Measurements from ENCODE around the gene QSOX1.

Gene QSOX1

DNA sequence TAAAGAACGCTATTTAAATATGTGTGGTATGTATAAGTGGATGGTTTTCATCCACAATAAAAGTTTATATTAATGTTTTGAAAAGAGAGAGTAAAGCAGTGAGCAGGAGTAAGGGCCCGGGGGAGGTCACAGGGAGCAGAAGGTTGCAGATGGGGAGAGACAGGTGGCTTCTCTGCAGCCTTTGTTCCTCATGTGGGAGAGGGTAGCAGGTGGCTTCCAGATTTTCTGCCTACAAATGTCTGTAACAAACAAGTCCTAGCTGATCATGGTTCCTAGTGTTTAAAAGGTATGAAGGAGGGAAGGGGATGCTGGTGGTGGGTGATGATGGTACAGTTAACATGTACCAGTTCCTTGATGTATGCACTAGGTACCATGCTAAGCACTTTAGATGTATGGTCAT, 18.8 kb downstream of the QSOX1 start:
- H3K27ac ChIP-seq (ENCODE audit: low read length), result no peak overlapping the region

DNA sequence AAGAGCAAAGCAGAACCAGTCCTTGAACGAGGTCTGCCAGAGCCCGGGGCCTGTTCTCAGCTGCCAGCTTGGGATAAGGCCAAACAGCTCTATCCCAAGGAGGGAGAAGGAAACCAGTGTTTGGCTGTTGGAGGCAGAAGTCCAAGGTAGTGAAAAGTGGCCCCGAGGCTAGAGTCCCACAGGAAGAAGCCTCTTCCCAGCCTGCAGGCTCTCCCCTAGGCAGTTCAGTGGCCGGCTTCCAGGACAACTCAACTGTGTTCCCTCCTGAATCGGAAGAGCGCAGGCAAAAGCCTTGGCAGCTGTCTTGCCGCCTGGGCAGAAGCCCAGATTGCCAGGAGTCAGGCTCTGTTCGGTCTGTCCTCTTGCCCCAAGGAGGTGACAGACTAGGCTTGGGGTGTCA, 19.3 kb downstream of the QSOX1 start:
- H3K27ac ChIP-seq (ENCODE audit: low read length), result no peak overlapping the region
- peaks cover 0 to 5% of the 10 kb centered on the region in 2 donors for H3K36me3 ChIP-seq (ENCODE audit: control insufficient read depth in 1 of 2, insufficient read depth in 2 of 2, low read length in 2 of 2)

More for the DNA sequence above, 18.8 kb downstream of the QSOX1 start:
- Histone ChIP-seq H3K4me1 (ENCODE audit: control insufficient read depth in 1 of 2, insufficient read depth in 2 of 2, low read length in 2 of 2) (peaks cover 0 to 12% of the 10 kb centered on the region in 2 donors), H3K36me3 (ENCODE audit: control insufficient read depth in 1 of 2, insufficient read depth in 2 of 2, low read length in 2 of 2) (peaks cover 0 to 5% of the 10 kb centered on the region in 2 donors), H3K9me3 (ENCODE audit: control insufficient read depth in 1 of 2, low read length in 2 of 2) (no peaks in the 10 kb centered on the region), H3K4me3 (ENCODE audit: low read depth in 1 of 2, low read length in 2 of 2) (no peak overlapping the region), H3K27me3 (ENCODE audit: low read depth, low read length) (no peaks in the 10 kb centered on the region)

DNA sequence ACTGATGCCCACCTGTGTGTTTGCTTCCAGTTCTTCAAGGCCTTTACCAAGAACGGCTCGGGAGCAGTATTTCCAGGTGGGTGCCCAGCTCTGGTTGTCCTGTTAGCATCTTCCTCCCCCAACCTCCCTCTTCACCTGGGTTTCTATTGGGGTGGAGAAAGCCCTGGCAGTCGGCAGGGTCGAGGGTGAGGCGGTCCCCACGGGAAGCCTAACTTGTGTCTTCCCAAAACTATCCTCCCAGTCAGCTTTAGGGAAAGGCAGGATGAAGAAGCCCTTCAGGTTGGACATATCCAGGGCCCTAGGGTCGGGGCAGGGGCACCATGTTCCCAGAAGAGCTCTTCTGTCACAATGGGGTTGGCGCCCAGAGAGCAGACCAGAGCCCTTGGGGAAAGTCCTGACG, 20.6 kb downstream of the QSOX1 start:
- Histone ChIP-seq H3K27me3 (ENCODE audit: low read depth, low read length) (no peaks in the 10 kb centered on the region), H3K4me3 (ENCODE audit: low read depth in 1 of 2, low read length in 2 of 2) (no peak overlapping the region), H3K36me3 (ENCODE audit: control insufficient read depth in 1 of 2, insufficient read depth in 2 of 2, low read length in 2 of 2) (peaks cover 9 to 13% of the 10 kb centered on the region in 2 donors), H3K9me3 (ENCODE audit: control insufficient read depth in 1 of 2, low read length in 2 of 2) (no peaks in the 10 kb centered on the region), H3K27ac (ENCODE audit: low read length) (no peak overlapping the region), H3K4me1 (ENCODE audit: control insufficient read depth in 1 of 2, insufficient read depth in 2 of 2, low read length in 2 of 2) (peaks cover 0 to 16% of the 10 kb centered on the region in 2 donors)

More for the DNA sequence above, 19.3 kb downstream of the QSOX1 start:
- H3K4me3 ChIP-seq (ENCODE audit: low read depth in 1 of 2, low read length in 2 of 2), result no peak overlapping the region
- no peaks in the 10 kb centered on the region for H3K27me3 ChIP-seq (ENCODE audit: low read depth, low read length)
- H3K4me1 ChIP-seq (ENCODE audit: control insufficient read depth in 1 of 2, insufficient read depth in 2 of 2, low read length in 2 of 2), result peaks cover 0 to 16% of the 10 kb centered on the region in 2 donors
- no peaks in the 10 kb centered on the region for H3K9me3 ChIP-seq (ENCODE audit: control insufficient read depth in 1 of 2, low read length in 2 of 2)

DNA sequence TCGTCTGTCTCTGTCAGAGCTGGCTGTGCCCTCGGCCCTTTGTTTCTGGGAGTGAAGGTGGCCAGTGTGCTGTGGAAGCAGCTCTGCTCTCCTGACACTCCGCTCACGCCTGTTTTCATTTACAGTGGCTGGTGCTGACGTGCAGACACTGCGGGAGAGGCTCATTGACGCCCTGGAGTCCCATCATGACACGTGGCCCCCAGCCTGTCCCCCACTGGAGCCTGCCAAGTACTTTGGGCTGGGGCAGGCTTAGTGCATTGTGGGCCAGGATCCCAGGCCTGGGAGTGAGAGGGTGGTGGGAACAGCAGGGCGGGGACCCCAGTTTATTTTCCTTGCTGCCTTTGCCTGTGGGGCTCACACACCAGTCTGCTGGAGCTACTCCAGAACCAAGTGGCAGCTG, 21.1 kb downstream of the QSOX1 start:
- Histone ChIP-seq H3K36me3 (ENCODE audit: control insufficient read depth in 1 of 2, insufficient read depth in 2 of 2, low read length in 2 of 2) (peaks cover 9 to 13% of the 10 kb centered on the region in 2 donors), H3K27me3 (ENCODE audit: low read depth, low read length) (no peaks in the 10 kb centered on the region), H3K4me1 (ENCODE audit: control insufficient read depth in 1 of 2, insufficient read depth in 2 of 2, low read length in 2 of 2) (peaks cover 0 to 16% of the 10 kb centered on the region in 2 donors), H3K4me3 (ENCODE audit: low read depth in 1 of 2, low read length in 2 of 2) (no peak overlapping the region), H3K9me3 (ENCODE audit: control insufficient read depth in 1 of 2, low read length in 2 of 2) (no peaks in the 10 kb centered on the region), H3K27ac (ENCODE audit: low read length) (no peak overlapping the region)

DNA sequence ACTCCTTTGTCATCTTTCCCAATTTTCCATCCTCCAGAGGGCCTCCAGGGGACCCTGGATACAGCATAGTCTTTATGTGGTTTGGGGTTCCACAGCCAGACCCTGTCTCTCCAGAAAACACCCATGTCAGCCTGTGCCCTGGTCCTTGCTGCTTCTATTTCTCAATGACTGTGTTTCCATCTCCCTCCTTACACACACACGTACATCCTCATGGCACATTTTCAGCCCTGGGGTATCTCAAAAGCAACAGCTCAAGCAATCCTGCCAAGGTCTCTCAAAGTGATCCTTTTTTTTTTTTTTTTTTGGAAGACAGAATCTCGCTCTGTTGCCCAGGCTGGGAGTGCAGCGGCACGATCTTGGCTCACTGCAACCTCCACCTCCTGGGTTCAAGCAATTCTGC, 22.3 kb downstream of the QSOX1 start:
- peaks cover 12 to 17% of the 10 kb centered on the region in 2 donors for H3K36me3 ChIP-seq (ENCODE audit: control insufficient read depth in 1 of 2, insufficient read depth in 2 of 2, low read length in 2 of 2)
- H3K4me3 ChIP-seq (ENCODE audit: low read depth in 1 of 2, low read length in 2 of 2), result no peak overlapping the region
- H3K9me3 ChIP-seq (ENCODE audit: control insufficient read depth in 1 of 2, low read length in 2 of 2), result no peaks in the 10 kb centered on the region
- H3K27me3 ChIP-seq (ENCODE audit: low read depth, low read length), result no peaks in the 10 kb centered on the region
- H3K4me1 ChIP-seq (ENCODE audit: control insufficient read depth in 1 of 2, insufficient read depth in 2 of 2, low read length in 2 of 2), result peaks cover 0 to 16% of the 10 kb centered on the region in 2 donors
- H3K27ac ChIP-seq (ENCODE audit: low read length), result no peak overlapping the region

DNA sequence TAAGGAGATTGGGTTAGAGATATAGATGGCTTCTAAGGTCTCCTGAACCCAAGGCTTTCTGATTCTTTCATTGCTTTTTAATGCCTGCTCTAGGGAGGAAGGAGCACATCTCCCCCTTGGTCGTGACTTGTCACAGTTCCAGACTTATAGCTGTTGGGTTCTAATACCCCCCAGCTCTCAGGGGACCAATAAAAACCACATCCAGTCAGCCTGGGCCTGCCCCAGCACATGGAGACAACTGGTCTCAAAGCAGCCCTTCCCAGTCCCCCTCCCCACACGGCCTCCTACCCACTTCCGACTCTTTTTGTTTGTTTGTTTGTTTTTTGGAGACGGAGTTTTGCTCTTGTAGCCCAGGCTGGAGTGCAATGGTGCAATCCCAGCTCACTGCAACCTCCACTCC, 23.3 kb downstream of the QSOX1 start:
- H3K9me3 ChIP-seq (ENCODE audit: control insufficient read depth in 1 of 2, low read length in 2 of 2), result no peaks in the 10 kb centered on the region
- H3K27me3 ChIP-seq (ENCODE audit: low read depth, low read length), result no peaks in the 10 kb centered on the region
- H3K4me3 ChIP-seq (ENCODE audit: low read depth in 1 of 2, low read length in 2 of 2), result no peak overlapping the region
- H3K27ac ChIP-seq (ENCODE audit: low read length), result no peak overlapping the region
- H3K36me3 ChIP-seq (ENCODE audit: control insufficient read depth in 1 of 2, insufficient read depth in 2 of 2, low read length in 2 of 2), result peaks cover 17 to 22% of the 10 kb centered on the region in 2 donors
- peaks cover 0 to 16% of the 10 kb centered on the region in 2 donors for H3K4me1 ChIP-seq (ENCODE audit: control insufficient read depth in 1 of 2, insufficient read depth in 2 of 2, low read length in 2 of 2)

DNA sequence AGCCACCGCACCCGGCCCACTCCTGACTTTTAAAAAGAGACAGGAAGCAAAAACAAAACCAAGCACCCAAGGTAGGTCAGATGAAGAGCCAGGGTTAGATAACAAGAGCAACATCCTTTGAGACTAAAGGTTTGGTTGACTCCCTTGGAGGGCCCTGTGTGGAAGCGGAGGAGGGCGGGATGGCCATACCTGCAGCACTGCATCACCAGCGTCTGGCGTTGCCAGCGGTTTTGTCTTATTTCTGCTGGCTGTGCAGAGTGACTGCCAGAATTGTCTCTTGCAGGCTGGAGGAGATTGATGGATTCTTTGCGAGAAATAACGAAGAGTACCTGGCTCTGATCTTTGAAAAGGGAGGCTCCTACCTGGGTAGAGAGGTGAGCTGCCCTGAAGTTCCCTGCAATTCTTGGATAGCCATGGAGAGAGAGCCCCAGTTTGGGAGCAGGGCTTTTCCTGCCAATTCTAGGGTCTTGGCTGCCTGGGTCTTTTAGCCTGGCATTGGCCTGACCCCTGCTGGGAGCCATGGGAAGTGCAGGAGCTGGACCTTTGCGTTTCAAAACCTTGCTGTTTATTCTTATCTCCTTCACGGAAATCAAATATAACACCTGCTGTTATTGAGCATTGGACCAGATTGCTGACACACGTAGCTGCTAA, 24.0 kb downstream of the QSOX1 start:
- Histone ChIP-seq H3K27me3 (ENCODE audit: low read depth, low read length) (no peaks in the 10 kb centered on the region), H3K9me3 (ENCODE audit: control insufficient read depth in 1 of 2, low read length in 2 of 2) (no peaks in the 10 kb centered on the region), H3K4me3 (ENCODE audit: low read depth in 1 of 2, low read length in 2 of 2) (no peak overlapping the region), H3K4me1 (ENCODE audit: control insufficient read depth in 1 of 2, insufficient read depth in 2 of 2, low read length in 2 of 2) (peaks cover 0 to 12% of the 10 kb centered on the region in 2 donors), H3K36me3 (ENCODE audit: control insufficient read depth in 1 of 2, insufficient read depth in 2 of 2, low read length in 2 of 2) (peaks cover 20 to 29% of the 10 kb centered on the region in 2 donors), H3K27ac (ENCODE audit: low read length) (no peak overlapping the region)

DNA sequence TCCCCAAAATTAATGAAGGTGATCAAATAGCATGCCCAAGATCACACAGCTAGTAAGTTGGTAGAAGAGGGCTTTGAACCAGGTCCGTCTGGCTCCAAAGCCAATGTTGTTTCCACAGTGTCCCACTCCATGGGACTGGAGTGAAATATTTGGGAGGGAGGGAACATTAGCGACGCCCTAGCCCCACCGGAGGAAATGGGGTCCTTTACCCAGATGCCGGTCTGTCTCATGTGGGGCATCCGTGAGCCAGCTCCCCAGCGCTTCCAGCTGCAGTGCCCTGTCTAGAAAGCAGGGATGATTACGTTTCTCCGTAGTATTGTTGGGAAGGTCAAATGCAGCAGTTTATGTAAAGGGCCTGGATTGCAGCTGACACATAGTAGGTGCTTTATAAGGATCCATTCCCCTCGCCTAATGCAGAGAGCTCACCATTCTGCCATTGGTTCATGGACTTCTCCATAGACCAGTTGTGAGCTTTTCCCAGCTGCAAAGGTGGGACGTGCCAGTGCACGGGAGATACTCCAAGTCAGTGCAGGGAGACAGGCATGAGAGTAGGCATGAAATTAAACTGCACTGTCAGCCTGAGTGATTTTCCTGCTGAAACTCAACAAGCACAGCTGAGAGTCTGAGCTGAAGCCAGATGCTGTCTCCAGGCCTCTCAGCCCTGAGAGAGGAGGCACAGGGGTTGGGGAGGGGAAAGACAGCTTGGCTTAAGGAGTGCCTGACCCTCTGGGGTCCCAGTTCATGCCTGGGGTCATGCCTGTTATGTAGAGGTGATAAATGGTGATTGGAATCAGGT, 24.7 kb downstream of the QSOX1 start:
- Histone ChIP-seq H3K4me3 (ENCODE audit: low read depth in 1 of 2, low read length in 2 of 2) (no peak overlapping the region), H3K9me3 (ENCODE audit: control insufficient read depth in 1 of 2, low read length in 2 of 2) (no peaks in the 10 kb centered on the region), H3K4me1 (ENCODE audit: control insufficient read depth in 1 of 2, insufficient read depth in 2 of 2, low read length in 2 of 2) (peaks cover 0 to 5% of the 10 kb centered on the region in 2 donors), H3K36me3 (ENCODE audit: control insufficient read depth in 1 of 2, insufficient read depth in 2 of 2, low read length in 2 of 2) (peaks cover 25 to 36% of the 10 kb centered on the region in 2 donors), H3K27me3 (ENCODE audit: low read depth, low read length) (no peaks in the 10 kb centered on the region), H3K27ac (ENCODE audit: low read length) (no peak overlapping the region)

DNA sequence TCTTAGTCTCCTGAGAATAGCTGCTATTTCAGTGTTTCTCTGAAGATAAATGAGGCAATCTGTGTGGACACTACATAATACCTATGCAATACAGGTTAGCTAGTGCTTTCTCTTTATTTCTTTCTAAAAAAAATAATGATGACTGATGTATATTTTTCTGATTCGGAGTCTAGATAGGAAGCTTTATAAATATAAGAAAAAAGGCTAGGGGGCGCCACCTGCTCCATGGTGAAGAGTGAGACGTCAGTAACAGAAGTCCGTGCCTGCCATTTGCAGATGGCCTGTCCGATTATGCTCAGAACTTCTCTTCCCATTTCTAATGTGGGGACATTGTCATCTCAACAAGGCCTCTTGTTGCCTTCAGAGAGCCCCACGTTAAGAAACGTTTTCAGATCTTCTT, 26.4 kb downstream of the QSOX1 start:
- peaks cover 0 to 5% of the 10 kb centered on the region in 2 donors for H3K4me1 ChIP-seq (ENCODE audit: control insufficient read depth in 1 of 2, insufficient read depth in 2 of 2, low read length in 2 of 2)
- peaks cover 38 to 51% of the 10 kb centered on the region in 2 donors for H3K36me3 ChIP-seq (ENCODE audit: control insufficient read depth in 1 of 2, insufficient read depth in 2 of 2, low read length in 2 of 2)
- H3K4me3 ChIP-seq (ENCODE audit: low read depth in 1 of 2, low read length in 2 of 2), result no peak overlapping the region
- no peaks in the 10 kb centered on the region for H3K27me3 ChIP-seq (ENCODE audit: low read depth, low read length)
- H3K27ac ChIP-seq (ENCODE audit: low read length), result no peak overlapping the region
- H3K9me3 ChIP-seq (ENCODE audit: control insufficient read depth in 1 of 2, low read length in 2 of 2), result no peaks in the 10 kb centered on the region

DNA sequence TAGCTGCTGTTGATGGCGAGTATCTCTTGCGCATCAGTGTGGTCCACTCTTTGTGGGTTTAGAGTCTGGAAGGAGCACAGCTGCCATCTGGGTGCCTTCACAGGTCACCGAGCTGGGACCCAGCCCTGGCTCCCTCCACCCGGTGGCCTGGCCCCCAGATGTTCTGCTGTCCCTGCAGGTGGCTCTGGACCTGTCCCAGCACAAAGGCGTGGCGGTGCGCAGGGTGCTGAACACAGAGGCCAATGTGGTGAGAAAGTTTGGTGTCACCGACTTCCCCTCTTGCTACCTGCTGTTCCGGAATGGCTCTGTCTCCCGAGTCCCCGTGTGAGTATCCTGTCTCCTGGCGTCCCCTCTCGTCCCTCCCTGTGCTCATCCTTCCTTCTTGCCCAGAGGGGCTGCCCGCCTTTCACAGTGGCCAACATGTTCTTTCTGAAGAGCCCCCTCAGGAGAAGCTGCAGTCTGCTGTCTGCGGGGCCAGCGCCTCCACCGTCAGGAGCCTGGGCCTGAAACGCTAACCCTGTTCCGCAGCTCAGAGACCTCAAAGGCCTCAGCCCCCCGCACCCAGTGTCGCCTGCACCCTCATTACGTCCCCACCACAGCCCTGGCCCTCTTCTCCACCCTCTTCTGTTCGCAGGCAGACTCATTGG, 27.4 kb downstream of the QSOX1 start:
- H3K4me1 ChIP-seq (ENCODE audit: control insufficient read depth in 1 of 2, insufficient read depth in 2 of 2, low read length in 2 of 2), result peaks cover 0 to 5% of the 10 kb centered on the region in 2 donors
- no peak overlapping the region for H3K27ac ChIP-seq (ENCODE audit: low read length)
- no peaks in the 10 kb centered on the region for H3K9me3 ChIP-seq (ENCODE audit: control insufficient read depth in 1 of 2, low read length in 2 of 2)
- H3K36me3 ChIP-seq (ENCODE audit: control insufficient read depth in 1 of 2, insufficient read depth in 2 of 2, low read length in 2 of 2), result peaks cover 48 to 62% of the 10 kb centered on the region in 2 donors
- no peak overlapping the region for H3K4me3 ChIP-seq (ENCODE audit: low read depth in 1 of 2, low read length in 2 of 2)
- no peaks in the 10 kb centered on the region for H3K27me3 ChIP-seq (ENCODE audit: low read depth, low read length)

DNA sequence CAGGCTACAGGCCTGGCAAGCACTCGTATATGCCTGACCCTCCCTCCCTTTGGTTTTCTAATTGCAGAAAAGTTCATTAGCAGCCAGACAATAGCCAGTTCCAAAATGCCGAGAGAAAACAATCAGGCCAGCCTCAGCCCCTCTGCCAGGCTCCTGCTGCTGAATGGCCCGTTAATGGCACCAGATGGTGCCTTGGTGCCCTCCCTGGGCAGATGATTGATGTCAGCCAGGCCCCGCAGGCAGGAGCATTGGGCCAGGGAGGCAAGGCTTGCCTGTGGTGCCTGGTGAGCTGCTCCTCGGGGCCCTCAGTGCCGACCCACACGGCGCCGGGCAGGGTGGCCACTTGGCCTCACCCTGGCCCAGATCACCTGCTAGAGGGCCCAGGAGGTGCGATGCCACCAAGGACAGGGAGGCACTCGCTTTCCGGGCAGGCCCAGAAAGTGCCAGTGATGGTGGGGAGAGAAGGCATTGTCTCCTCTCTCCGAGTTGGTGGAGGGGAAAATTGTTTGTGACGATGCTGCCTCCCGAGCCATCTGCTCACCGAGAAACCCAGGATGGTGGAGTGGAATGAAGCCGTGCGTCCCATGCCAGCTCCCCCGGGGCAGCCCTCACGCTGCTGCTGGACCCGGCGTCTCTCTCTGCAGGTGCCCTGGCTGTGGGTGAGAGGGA, 28.1 kb downstream of the QSOX1 start:
- peaks cover 0 to 5% of the 10 kb centered on the region in 2 donors for H3K4me1 ChIP-seq (ENCODE audit: control insufficient read depth in 1 of 2, insufficient read depth in 2 of 2, low read length in 2 of 2)
- H3K27ac ChIP-seq (ENCODE audit: low read length), result no peak overlapping the region
- no peak overlapping the region for H3K4me3 ChIP-seq (ENCODE audit: low read depth in 1 of 2, low read length in 2 of 2)
- H3K36me3 ChIP-seq (ENCODE audit: control insufficient read depth in 1 of 2, insufficient read depth in 2 of 2, low read length in 2 of 2), result peaks cover 55 to 68% of the 10 kb centered on the region in 2 donors
- no peaks in the 10 kb centered on the region for H3K9me3 ChIP-seq (ENCODE audit: control insufficient read depth in 1 of 2, low read length in 2 of 2)
- no peaks in the 10 kb centered on the region for H3K27me3 ChIP-seq (ENCODE audit: low read depth, low read length)
